ENCODE data around the gene KCNQ2. TPM values are rescaled to one million over a fixed set of nuclear protein-coding genes. Genes with fewer than 3 reads are reported as not detected.
"Not testable (repeated sequence)": the region's sequence is repeated elsewhere in the genome, so short reads cannot be mapped to it uniquely, and the experiment has no call there.

Gene KCNQ2
- total RNA-seq, 4 donors from 2014 or later, result 0.19 to 0.40 (median 0.40) TPM; not detected in 1

- Histone ChIP-seq H3K36me3 (peaks cover 0 to 23% of the 10 kb centered on the region in 2 donors), H3K27me3 (no peaks in the 10 kb centered on the region), H3K4me1 (peaks cover 0 to 41% (median 20%) of the 10 kb centered on the region in 3 donors), H3K4me3 (peak overlapping the region; percentile 62 to 99), H3K27ac (peak overlapping the region; percentile 26 to 98 (median 92)), H3K9me3 (peaks cover 0 to 4% (median 0%) of the 10 kb centered on the region in 3 donors)
- WGBS, 2 donors (ENCODE audit: low coverage in 1 of 2), result 0% methylated on average over 3 of the region's 72 CpGs; no CpG with 5 or more reads in 1 of the 2 donors
- TF ChIP-seq, protein P1, sequence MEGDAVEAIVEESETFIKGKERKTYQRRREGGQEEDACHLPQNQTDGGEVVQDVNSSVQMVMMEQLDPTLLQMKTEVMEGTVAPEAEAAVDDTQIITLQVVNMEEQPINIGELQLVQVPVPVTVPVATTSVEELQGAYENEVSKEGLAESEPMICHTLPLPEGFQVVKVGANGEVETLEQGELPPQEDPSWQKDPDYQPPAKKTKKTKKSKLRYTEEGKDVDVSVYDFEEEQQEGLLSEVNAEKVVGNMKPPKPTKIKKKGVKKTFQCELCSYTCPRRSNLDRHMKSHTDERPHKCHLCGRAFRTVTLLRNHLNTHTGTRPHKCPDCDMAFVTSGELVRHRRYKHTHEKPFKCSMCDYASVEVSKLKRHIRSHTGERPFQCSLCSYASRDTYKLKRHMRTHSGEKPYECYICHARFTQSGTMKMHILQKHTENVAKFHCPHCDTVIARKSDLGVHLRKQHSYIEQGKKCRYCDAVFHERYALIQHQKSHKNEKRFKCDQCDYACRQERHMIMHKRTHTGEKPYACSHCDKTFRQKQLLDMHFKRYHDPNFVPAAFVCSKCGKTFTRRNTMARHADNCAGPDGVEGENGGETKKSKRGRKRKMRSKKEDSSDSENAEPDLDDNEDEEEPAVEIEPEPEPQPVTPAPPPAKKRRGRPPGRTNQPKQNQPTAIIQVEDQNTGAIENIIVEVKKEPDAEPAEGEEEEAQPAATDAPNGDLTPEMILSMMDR (IDR thresholded peaks at IDR 0.05), result peak in 3 of 4 experiments; percentile 2 to 63 (median 14)
- no peak for TF ChIP-seq EP300 (IDR thresholded peaks at IDR 0.05)
- ATAC-seq, result peak; percentile 77
Observed at GRCh38 chr20:63519668-63520503, 47.4 kb upstream of the KCNQ2 start.

GRCh38 chr20:63518946-63519667 is 46.7 kb upstream of the KCNQ2 start:
- H3K27ac ChIP-seq, result peak overlapping the region in 3 of 4 donors; percentile 87 to 98 (median 97)
- peaks cover 0 to 41% (median 20%) of the 10 kb centered on the region in 3 donors for H3K4me1 ChIP-seq
- WGBS, 2 donors (ENCODE audit: low coverage in 1 of 2), result 61 to 90% methylated on average over 2 to 4 of the region's 32 CpGs
- H3K27me3 ChIP-seq, result no peaks in the 10 kb centered on the region
- H3K36me3 ChIP-seq, result peaks cover 0 to 23% of the 10 kb centered on the region in 2 donors
- TF ChIP-seq, protein P1 (IDR thresholded peaks at IDR 0.05), result no peak
- TF ChIP-seq EP300 (IDR thresholded peaks at IDR 0.05), result no peak
- no peak for TF ChIP-seq POLR2A (IDR thresholded peaks at IDR 0.05)
- TF ChIP-seq POLR2AphosphoS5 (IDR thresholded peaks at IDR 0.05), result no peak
- H3K9me3 ChIP-seq, result peaks cover 0 to 4% (median 0%) of the 10 kb centered on the region in 3 donors
- ATAC-seq, result no peak
- H3K4me3 ChIP-seq, result peak overlapping the region in 1 of 2 donors; percentile 99

DNA sequence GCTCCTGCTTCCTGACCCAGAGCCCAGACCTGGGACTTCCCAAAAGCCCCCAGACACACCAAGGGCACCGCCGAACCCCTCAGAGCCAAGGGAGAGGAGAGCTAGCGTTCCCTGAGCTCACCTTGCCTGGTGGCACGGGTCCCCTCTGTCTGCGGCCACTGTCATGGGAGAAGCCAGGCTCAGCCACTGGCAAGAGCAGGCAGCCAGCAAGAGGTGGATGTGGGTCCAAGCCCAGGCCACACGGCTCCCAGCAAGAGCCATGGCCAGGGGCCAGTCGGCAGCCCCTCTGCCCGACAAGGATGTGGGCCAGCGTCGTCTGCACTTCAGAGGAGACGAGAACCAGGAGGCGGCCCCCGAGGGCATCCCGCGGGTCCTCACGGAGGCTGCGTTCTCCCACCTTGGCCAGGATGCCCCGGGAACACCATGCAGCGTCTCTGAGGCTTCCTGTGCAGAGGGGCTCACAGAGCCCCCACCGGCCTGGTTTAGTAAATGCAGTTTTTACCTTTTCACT is 46.0 kb upstream of the KCNQ2 start:
- no peak for ATAC-seq
- Histone ChIP-seq H3K27me3 (no peaks in the 10 kb centered on the region), H3K27ac (no peak overlapping the region), H3K36me3 (peaks cover 0 to 18% of the 10 kb centered on the region in 2 donors), H3K4me3 (no peak overlapping the region), H3K9me3 (peaks cover 0 to 4% (median 0%) of the 10 kb centered on the region in 3 donors), H3K4me1 (peaks cover 0 to 40% (median 20%) of the 10 kb centered on the region in 3 donors)
- no CpG with 5 or more reads among the region's 20 CpGs for WGBS, 2 donors (ENCODE audit: low coverage in 1 of 2)
- TF ChIP-seq, protein P1 (IDR thresholded peaks at IDR 0.05), result no peak
- TF ChIP-seq EP300 (IDR thresholded peaks at IDR 0.05) (no peak), POLR2A (IDR thresholded peaks at IDR 0.05) (no peak), POLR2AphosphoS5 (IDR thresholded peaks at IDR 0.05) (no peak)

- no peak overlapping the region for H3K27ac ChIP-seq
- H3K4me3 ChIP-seq, result no peak overlapping the region
- TF ChIP-seq POLR2A (IDR thresholded peaks at IDR 0.05) (no peak), EP300 (IDR thresholded peaks at IDR 0.05) (no peak), POLR2AphosphoS5 (IDR thresholded peaks at IDR 0.05) (no peak)
- TF ChIP-seq, protein P1 (IDR thresholded peaks at IDR 0.05), result no peak
- WGBS, 2 donors (ENCODE audit: low coverage in 1 of 2), result 93% methylated on average over 5 of the region's 32 CpGs; no CpG with 5 or more reads in 1 of the 2 donors
- peaks cover 0 to 10% of the 10 kb centered on the region in 2 donors for H3K36me3 ChIP-seq
- no peaks in the 10 kb centered on the region for H3K9me3 ChIP-seq
- peaks cover 1% of the 10 kb centered on the region for H3K27me3 ChIP-seq
- H3K4me1 ChIP-seq, result peaks cover 0 to 33% (median 19%) of the 10 kb centered on the region in 3 donors
- ATAC-seq, result no peak
Observed at GRCh38 chr20:63517376-63518309, 45.2 kb upstream of the KCNQ2 start.

DNA sequence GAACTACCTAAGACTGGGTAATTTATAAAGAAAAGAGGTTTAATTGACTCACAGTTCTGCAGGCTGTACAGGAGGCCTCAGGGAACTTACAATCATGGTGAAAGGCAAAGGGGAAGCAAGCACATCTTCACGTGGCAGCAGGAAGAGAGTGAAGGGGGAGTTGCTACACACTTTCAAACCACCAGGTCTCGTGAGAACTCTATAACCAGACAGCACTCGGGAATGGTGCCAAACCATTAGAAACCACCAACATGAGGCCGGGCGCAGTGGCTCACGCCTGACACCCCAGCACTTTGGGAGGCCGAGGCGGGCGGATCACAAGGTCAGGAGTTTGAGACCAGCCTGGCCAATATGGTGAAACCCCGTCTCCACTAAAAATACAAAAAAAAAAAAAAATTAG is 42.1 kb upstream of the KCNQ2 start:
- H3K27ac ChIP-seq, ATAC-seq, H3K36me3 ChIP-seq, H3K4me1 ChIP-seq, H3K4me3 ChIP-seq, H3K9me3 ChIP-seq: not testable (repeated sequence)
- 0 to 49% methylated on average over 2 to 8 of the region's 10 CpGs for WGBS, 2 donors (ENCODE audit: low coverage in 1 of 2)
- peaks cover 30% of the 10 kb centered on the region for H3K27me3 ChIP-seq

Data from gastroesophageal sphincter (tissue), 4 donors.